Naive B cell (primary cell): ENCODE measurements around the gene CACNG7. TPM values are rescaled to one million over a fixed set of nuclear protein-coding genes. Genes with fewer than 3 reads are reported as not detected.

ENCODE experiments used
- ATAC-seq, 2 donors: fragments of 150-1000 bp; cut with Tn5 transposase; 2 replicates each; pipeline ENCODE4 v1.10.0; 2021; ENCODE audit warnings: low read depth in 2 of 2, mild to moderate bottlenecking in 2 of 2, moderate library complexity in 2 of 2
- DNase-seq: peaks from one replicate; pipeline ENCODE4 v3.0.0; 2022
- H3K27ac Mint-ChIP-seq, 6 donors: one replicate each; pipeline ENCODE4 v1.8.0; 2020 to 2022; ENCODE audit warnings: mild to moderate bottlenecking in 6 of 6, mixed read lengths in 6 of 6, moderate library complexity in 5 of 6, inconsistent platforms in 2 of 6
- H3K27me3 Mint-ChIP-seq, 3 donors: one replicate each; pipeline ENCODE4 v1.8.0; 2021 to 2022; ENCODE audit warnings: mixed read lengths in 3 of 3, mild to moderate bottlenecking in 1 of 3
- H3K36me3 Mint-ChIP-seq, 2 donors: one replicate each; pipeline ENCODE4 v1.8.0; 2020 to 2022; ENCODE audit warnings: mixed read lengths in 2 of 2, inconsistent platforms in 1 of 2, mild to moderate bottlenecking in 1 of 2
- H3K4me1 Mint-ChIP-seq, 3 donors: one replicate each; pipeline ENCODE4 v1.8.0; 2020 to 2022; ENCODE audit warnings: mixed read lengths in 3 of 3, inconsistent platforms in 1 of 3, mild to moderate bottlenecking in 1 of 3, moderate library complexity in 1 of 3
- H3K4me3 Mint-ChIP-seq, 8 donors: one replicate each; pipeline ENCODE4 v1.8.0; 2020 to 2022; ENCODE audit warnings: mild to moderate bottlenecking in 8 of 8, mixed read lengths in 8 of 8, moderate library complexity in 8 of 8, inconsistent platforms in 2 of 8
- H3K9me3 Mint-ChIP-seq, 7 donors: one replicate each; pipeline ENCODE4 v1.8.0; 2020 to 2022; ENCODE audit warnings: mixed read lengths in 7 of 7, mild to moderate bottlenecking in 5 of 7, inconsistent platforms in 2 of 7, moderate library complexity in 1 of 7
- polyA plus RNA-seq, 6 donors: library from polyadenylated mRNA; unstranded; fragments of 300-500 nt; fragmentation: Illumina TruSeq; gene quantifications; one replicate each; pipeline ENCODE4 v1.2.3, GENCODE V29; 2021; ENCODE audit warnings: low read depth in 6 of 6

CACNG7 gene
- polyA plus RNA-seq, 6 donors from 2014 or later, result not detected

GRCh38 chr19:53951436-53951835 is 42.4 kb downstream of the CACNG7 start:
- H3K4me3 Mint-ChIP-seq, result no peak overlapping the region
- H3K4me1 Mint-ChIP-seq, result no peaks in the 10 kb centered on the region
- ATAC-seq (no peak), DNase-seq (no peak)
- H3K27ac Mint-ChIP-seq, result no peak overlapping the region
- H3K36me3 Mint-ChIP-seq, result peaks cover 0 to 6% of the 10 kb centered on the region in 2 donors
- peaks cover 0 to 14% (median 10%) of the 10 kb centered on the region in 7 donors for H3K9me3 Mint-ChIP-seq
- peaks cover 26 to 36% (median 34%) of the 10 kb centered on the region in 3 donors for H3K27me3 Mint-ChIP-seq

- DNase-seq (no peak), ATAC-seq (no peak)
- H3K27ac Mint-ChIP-seq, result no peak overlapping the region
- peaks cover 26 to 37% (median 36%) of the 10 kb centered on the region in 3 donors for H3K27me3 Mint-ChIP-seq
- no peak overlapping the region for H3K4me3 Mint-ChIP-seq
- no peaks in the 10 kb centered on the region for H3K4me1 Mint-ChIP-seq
- peaks cover 0 to 14% (median 10%) of the 10 kb centered on the region in 7 donors for H3K9me3 Mint-ChIP-seq
- H3K36me3 Mint-ChIP-seq, result peaks cover 0 to 5% of the 10 kb centered on the region in 2 donors
Measured at GRCh38 chr19:53951947-53952346, 42.9 kb downstream of the CACNG7 start.

- no peaks in the 10 kb centered on the region for H3K4me1 Mint-ChIP-seq
- ATAC-seq (no peak), DNase-seq (no peak)
- H3K27me3 Mint-ChIP-seq, result peaks cover 33 to 41% (median 40%) of the 10 kb centered on the region in 3 donors
- peaks cover 0 to 2% of the 10 kb centered on the region in 2 donors for H3K36me3 Mint-ChIP-seq
- H3K4me3 Mint-ChIP-seq, result peak overlapping the region in 1 of 8 donors; percentile 52
- peaks cover 0 to 16% (median 10%) of the 10 kb centered on the region in 7 donors for H3K9me3 Mint-ChIP-seq
- H3K27ac Mint-ChIP-seq, result no peak overlapping the region
Measured at GRCh38 chr19:53953383-53953782, 44.3 kb downstream of the CACNG7 start.

GRCh38 chr19:53957448-53958167 is 48.5 kb downstream of the CACNG7 start:
- DNase-seq (no peak), ATAC-seq (no peak)
- H3K9me3 Mint-ChIP-seq, result peaks cover 0 to 18% (median 10%) of the 10 kb centered on the region in 7 donors
- peaks cover 45 to 70% (median 69%) of the 10 kb centered on the region in 3 donors for H3K27me3 Mint-ChIP-seq
- H3K36me3 Mint-ChIP-seq, result peaks cover 0 to 26% of the 10 kb centered on the region in 2 donors
- no peak overlapping the region for H3K27ac Mint-ChIP-seq
- no peak overlapping the region for H3K4me3 Mint-ChIP-seq
- peaks cover 0 to 17% (median 16%) of the 10 kb centered on the region in 3 donors for H3K4me1 Mint-ChIP-seq

- Mint-ChIP-seq H3K27me3 (peaks cover 45 to 72% (median 70%) of the 10 kb centered on the region in 3 donors), H3K9me3 (peaks cover 0 to 18% (median 9%) of the 10 kb centered on the region in 7 donors), H3K4me1 (peaks cover 0 to 17% (median 16%) of the 10 kb centered on the region in 3 donors), H3K27ac (no peak overlapping the region), H3K36me3 (peaks cover 0 to 26% of the 10 kb centered on the region in 2 donors), H3K4me3 (no peak overlapping the region)
- no peak for DNase-seq
- no peak for ATAC-seq
Measured at GRCh38 chr19:53958168-53958571, 49.1 kb downstream of the CACNG7 start.

GRCh38 chr19:53958823-53959757 is 50.0 kb downstream of the CACNG7 start:
- peak overlapping the region in 1 of 6 donors; percentile 90 for H3K27ac Mint-ChIP-seq
- no peak overlapping the region for H3K4me3 Mint-ChIP-seq
- H3K27me3 Mint-ChIP-seq, result peaks cover 47 to 81% (median 79%) of the 10 kb centered on the region in 3 donors

GRCh38 chr19:53960187-53960586 is 51.1 kb downstream of the CACNG7 start:
- H3K36me3 Mint-ChIP-seq, result peaks cover 0 to 46% of the 10 kb centered on the region in 2 donors
- DNase-seq (no peak), ATAC-seq (no peak)
- peaks cover 0 to 25% (median 23%) of the 10 kb centered on the region in 3 donors for H3K4me1 Mint-ChIP-seq
- peaks cover 0 to 9% (median 4%) of the 10 kb centered on the region in 7 donors for H3K9me3 Mint-ChIP-seq
- H3K27me3 Mint-ChIP-seq, result peaks cover 53 to 85% (median 84%) of the 10 kb centered on the region in 3 donors
- H3K4me3 Mint-ChIP-seq, result no peak overlapping the region
- H3K27ac Mint-ChIP-seq, result no peak overlapping the region

More at GRCh38 chr19:53958823-53959757, 50.0 kb downstream of the CACNG7 start:
- ATAC-seq (no peak), DNase-seq (no peak)
- Mint-ChIP-seq H3K4me1 (peaks cover 0 to 18% (median 17%) of the 10 kb centered on the region in 3 donors), H3K36me3 (peaks cover 0 to 36% of the 10 kb centered on the region in 2 donors), H3K9me3 (peaks cover 0 to 13% (median 9%) of the 10 kb centered on the region in 7 donors)

- Mint-ChIP-seq H3K9me3 (peaks cover 0 to 9% (median 4%) of the 10 kb centered on the region in 7 donors), H3K4me1 (peaks cover 0 to 27% (median 23%) of the 10 kb centered on the region in 3 donors), H3K27ac (peak overlapping the region in 3 of 6 donors; percentile 0 to 57 (median 41)), H3K36me3 (peaks cover 0 to 53% of the 10 kb centered on the region in 2 donors), H3K27me3 (peaks cover 56 to 85% (median 84%) of the 10 kb centered on the region in 3 donors), H3K4me3 (peak overlapping the region in 1 of 8 donors; percentile 77)
- ATAC-seq, result no peak
- DNase-seq, result no peak
Measured at GRCh38 chr19:53960886-53961285, 51.8 kb downstream of the CACNG7 start.

- H3K4me3 Mint-ChIP-seq, result peak overlapping the region in 1 of 8 donors; percentile 19
- peaks cover 0 to 53% of the 10 kb centered on the region in 2 donors for H3K36me3 Mint-ChIP-seq
- peaks cover 0 to 9% (median 4%) of the 10 kb centered on the region in 7 donors for H3K9me3 Mint-ChIP-seq
- H3K27me3 Mint-ChIP-seq, result peaks cover 62 to 92% (median 88%) of the 10 kb centered on the region in 3 donors
- peak overlapping the region in 2 of 6 donors; percentile 59 to 84 for H3K27ac Mint-ChIP-seq
- peaks cover 0 to 27% (median 23%) of the 10 kb centered on the region in 3 donors for H3K4me1 Mint-ChIP-seq
- no peak for DNase-seq
- ATAC-seq, result no peak
Measured at GRCh38 chr19:53961523-53962356, 52.7 kb downstream of the CACNG7 start.

- Mint-ChIP-seq H3K36me3 (peaks cover 0 to 53% of the 10 kb centered on the region in 2 donors), H3K9me3 (peaks cover 0 to 7% (median 4%) of the 10 kb centered on the region in 7 donors), H3K27ac (peak within 1 kb of the TSS in 2 of 6 donors; percentile 59 to 84), H3K4me1 (peaks cover 0 to 27% (median 23%) of the 10 kb centered on the region in 3 donors), H3K4me3 (peak within 1 kb of the TSS in 3 of 8 donors; percentile 19 to 31 (median 22)), H3K27me3 (peaks cover 63 to 89% (median 86%) of the 10 kb centered on the region in 3 donors)
- DNase-seq, result no peak
- no peak for ATAC-seq
Measured at GRCh38 chr19:53962887-53963431, 53.9 kb downstream of the CACNG7 start, which contains the start of gene CACNG8. TSS of gene CACNG8 (plus strand) at chr19:53962937.

- H3K4me1 Mint-ChIP-seq, result peaks cover 0 to 25% (median 13%) of the 10 kb centered on the region in 3 donors
- H3K36me3 Mint-ChIP-seq, result peaks cover 0 to 38% of the 10 kb centered on the region in 2 donors
- H3K4me3 Mint-ChIP-seq, result peak overlapping the region in 2 of 8 donors; percentile 2 to 45
- H3K27ac Mint-ChIP-seq, result peak overlapping the region in 1 of 6 donors; percentile 75
- H3K27me3 Mint-ChIP-seq, result peaks cover 51 to 74% (median 71%) of the 10 kb centered on the region in 3 donors
- H3K9me3 Mint-ChIP-seq, result peaks cover 0 to 4% (median 2%) of the 10 kb centered on the region in 7 donors
- DNase-seq, result no peak
- ATAC-seq, result no peak
Measured at GRCh38 chr19:53965091-53965490, 56.0 kb downstream of the CACNG7 start.

- H3K27ac Mint-ChIP-seq, result no peak overlapping the region
- ATAC-seq (no peak), DNase-seq (no peak)
- H3K4me3 Mint-ChIP-seq, result no peak overlapping the region
- H3K9me3 Mint-ChIP-seq, result peaks cover 0 to 4% (median 1%) of the 10 kb centered on the region in 7 donors
- H3K36me3 Mint-ChIP-seq, result peaks cover 0 to 26% of the 10 kb centered on the region in 2 donors
- H3K4me1 Mint-ChIP-seq, result peaks cover 0 to 14% (median 6%) of the 10 kb centered on the region in 3 donors
- H3K27me3 Mint-ChIP-seq, result peaks cover 40 to 71% (median 52%) of the 10 kb centered on the region in 3 donors
Measured at GRCh38 chr19:53966931-53967330, 57.9 kb downstream of the CACNG7 start.
